ENCODE data around the gene FIBCD1.

GRCh38 chr9:130934702-130935647 lies 4.1 kb downstream of the FIBCD1 start:
- TF ChIP-seq GATA3 (IDR thresholded peaks at IDR 0.05; ENCODE audit: low read depth, low read length) (no peak), GATA2 (IDR thresholded peaks at IDR 0.05; ENCODE audit: low read depth, low read length) (no peak)
